Glomerular visceral epithelial cell (primary cell): Measurements from ENCODE around the gene KDM1B.
"Not testable (repeated sequence)": the region's sequence is repeated elsewhere in the genome, so short reads cannot be mapped to it uniquely, and the experiment has no call there.

Experiments
- DNase-seq: peaks from one replicate; pipeline ENCODE4 v3.0.0-alpha.2; 2016; ENCODE audit errors: extremely low spot score

KDM1B gene

DNA sequence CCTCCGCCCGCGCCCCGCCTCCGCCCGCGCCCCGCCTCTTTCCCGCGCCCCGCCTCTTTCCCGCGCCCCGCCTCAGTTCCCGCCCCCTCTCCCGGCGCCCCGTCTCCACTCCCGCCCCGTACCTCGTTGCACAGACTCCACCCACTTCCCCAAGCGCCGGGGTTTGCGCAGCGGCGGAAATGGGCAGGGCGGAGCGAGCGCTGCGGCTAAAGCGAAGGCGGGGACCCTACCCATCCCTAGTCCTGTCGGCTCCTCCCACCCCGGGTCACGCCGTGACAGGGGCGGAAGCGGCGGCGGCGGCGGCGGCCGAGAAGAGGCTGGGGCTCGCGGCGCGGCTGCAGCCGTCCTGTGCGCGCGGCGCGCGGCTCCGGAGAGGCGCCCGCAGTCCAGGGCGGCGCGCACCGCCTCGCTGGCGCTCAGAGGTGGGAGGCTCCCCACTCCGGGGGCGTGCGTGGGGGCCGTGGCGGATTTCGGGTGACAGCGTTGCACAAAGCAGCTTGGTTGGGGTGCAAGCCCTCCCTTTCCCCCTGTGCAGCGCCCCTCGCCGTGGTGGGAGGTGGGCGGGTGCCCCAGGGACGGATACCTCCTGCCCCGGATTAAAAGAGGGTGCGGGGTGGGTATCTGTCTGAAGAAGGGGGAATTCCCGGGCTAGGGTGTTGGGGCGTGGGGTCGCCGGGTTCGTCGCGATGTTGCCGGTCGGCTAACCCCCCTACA, at the start of gene KDM1B:
Gene KDM1B (plus strand): TSS at position 273 of the 714 bp plus-strand sequence. CDS start 4,474 bp downstream, outside the sequence.
- peak; percentile 99 for DNase-seq

- no peak for DNase-seq
These were observed 48.2 kb upstream of the KDM1B start for GRCh38 chr6:18107061-18107460.

- no peak for DNase-seq
These were observed 45.1 kb upstream of the KDM1B start for GRCh38 chr6:18110162-18110561.

DNA sequence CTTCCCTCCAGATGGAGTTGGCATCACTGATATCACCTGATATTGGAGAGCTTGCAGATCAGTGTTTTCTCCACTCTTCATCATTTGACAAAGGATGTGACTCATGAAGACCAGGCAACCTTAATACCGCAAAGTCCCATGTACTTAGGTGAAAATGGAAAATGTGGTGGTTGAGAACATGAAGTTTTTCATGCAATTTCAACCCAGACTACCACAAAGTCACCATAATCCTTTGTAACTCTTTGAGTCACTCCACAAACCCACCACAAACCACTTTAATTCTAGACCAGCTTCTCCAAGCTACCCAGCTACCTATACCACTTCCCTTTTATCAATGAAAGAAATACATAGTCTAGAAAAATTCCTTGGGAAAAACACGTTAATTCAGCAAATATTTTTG, 39.9 kb upstream of the KDM1B start:
- peak; percentile 56 for DNase-seq

- no peak for DNase-seq
These were observed 38.1 kb upstream of the KDM1B start for GRCh38 chr6:18117136-18117535.

DNA sequence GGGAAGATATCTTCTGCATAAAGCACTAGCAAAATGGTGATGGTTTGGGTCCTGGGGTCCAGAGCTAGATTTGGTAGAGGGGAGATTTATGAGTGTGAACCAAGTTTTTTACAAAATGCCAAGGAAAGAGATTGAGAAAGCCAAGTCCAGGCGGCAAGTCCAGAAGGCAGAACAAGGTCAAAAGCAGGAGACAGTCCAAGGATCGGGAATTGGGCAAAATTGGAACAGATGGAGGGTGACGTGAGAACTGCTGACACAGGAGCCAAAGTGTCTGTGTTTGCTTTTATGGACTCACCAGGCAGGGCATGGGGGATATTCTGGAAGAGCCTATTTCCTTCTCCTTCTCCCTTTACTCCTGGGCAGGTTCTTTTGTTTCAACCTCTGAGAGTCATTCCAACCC, 36.9 kb upstream of the KDM1B start:
- DNase-seq, result no peak

GRCh38 chr6:18119236-18119635, 36.0 kb upstream of the KDM1B start:
- DNase-seq, result no peak

- no peak for DNase-seq
These were observed 33.6 kb upstream of the KDM1B start for GRCh38 chr6:18121580-18122127.

DNA sequence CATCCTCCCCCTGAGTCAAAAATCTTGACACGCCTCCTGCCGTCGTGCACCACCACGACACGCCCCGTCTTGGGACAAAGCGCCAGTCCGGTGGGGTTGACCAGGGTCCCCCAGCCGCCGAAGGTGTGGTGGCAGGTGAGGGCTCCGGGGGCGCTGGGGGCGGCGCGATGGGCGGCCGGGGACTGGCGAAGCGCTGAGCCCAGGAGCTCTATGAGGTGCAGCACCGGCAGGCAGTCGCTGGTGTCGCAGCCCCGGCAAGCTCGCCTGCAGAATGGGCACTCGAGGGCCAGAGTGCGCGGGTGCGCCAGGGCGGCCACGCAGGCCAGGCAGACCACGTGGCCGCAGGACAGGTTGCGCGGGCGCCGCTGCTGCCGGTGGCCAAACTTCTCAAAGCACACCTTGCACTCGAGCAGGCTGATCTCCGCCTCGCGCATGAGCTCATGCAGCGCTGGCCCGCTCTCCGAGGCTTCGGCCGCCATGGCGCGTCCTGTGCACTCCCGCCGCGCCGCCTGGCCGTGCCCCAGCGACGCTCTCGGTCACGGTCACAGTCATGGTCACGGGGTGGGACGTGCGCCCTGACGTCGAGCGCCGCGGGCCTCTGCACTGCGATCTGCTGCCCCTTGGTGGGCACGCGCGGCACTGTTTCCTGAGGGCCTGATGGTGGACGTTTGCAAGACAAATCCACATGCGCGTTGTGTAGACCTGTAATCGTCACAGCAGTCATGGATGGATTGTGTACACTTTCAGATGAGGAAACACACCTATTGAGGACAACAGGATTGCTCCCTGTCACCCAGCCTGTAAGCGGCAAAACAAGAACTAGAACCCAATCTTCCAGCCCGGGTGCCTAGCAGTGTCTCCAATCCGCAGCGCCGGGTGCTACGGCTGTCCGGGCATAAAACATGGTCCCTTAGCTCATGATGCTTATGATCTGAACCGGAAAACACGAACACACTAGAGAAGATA, 32.8 kb upstream of the KDM1B start, which contains the start of gene NHLRC1:
Gene NHLRC1 (minus strand): TSS at position 550 of the 966 bp plus-strand sequence. CDS start 71 bp downstream, at position 479.
- peak; percentile 75 for DNase-seq

DNA sequence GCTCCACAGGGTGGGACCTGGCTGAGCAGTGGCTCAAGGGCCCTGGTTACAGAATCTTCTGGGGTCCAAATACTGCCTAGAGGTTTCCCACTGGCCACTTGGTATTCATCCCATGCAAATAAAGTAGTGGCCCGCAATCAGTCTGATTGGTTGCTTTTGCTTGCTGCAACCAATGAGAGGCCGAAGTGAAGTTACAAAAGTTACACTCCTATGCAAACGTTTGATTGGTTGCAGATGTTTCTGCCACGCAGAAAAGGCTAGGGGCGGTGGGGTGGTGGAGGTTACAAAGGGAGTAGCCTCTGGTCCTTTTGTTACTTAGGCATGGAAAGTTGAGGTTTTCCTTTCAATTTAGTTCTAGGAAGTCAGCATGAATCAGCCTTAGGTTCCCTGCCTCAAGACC, 29.1 kb upstream of the KDM1B start:
- DNase-seq, result no peak

DNA sequence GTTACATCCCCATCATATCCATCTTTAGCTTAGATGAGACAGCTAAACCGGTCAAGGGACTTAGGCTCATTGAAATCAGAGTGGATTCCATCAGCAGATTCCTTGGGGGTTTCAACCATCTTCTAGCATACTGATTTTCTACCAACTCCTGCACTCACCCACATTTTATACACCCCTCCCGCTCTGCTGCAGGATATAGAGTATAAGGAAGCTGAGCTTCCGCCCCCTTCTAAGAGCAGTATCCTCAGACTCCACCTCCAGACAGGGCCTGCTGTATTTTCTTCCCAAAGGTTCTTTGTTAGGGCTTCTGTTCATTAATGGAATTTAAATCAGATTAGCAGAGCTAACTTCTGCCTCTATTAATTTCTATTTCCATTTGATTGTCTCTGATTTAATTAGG, 22.9 kb upstream of the KDM1B start:
- no peak for DNase-seq

DNA sequence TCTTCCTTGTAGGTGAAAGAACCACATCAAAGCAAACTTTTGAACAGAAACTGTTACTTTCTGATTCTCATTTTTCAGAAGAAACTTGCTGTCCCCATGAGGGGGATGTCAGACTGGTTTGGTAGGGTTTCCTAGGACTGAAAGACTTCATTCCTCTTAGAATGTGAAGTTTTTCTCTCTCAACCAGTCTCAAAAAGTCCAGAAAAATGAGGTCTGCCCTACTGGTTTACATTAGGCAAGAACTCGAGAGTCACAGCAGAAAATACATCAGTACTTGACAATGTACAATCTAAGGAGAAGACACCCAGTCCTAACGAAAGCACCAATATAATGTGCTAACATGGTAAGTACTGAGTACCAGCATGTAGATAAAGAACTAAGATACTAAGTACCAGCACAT, 20.1 kb upstream of the KDM1B start:
- DNase-seq, result no peak

DNA sequence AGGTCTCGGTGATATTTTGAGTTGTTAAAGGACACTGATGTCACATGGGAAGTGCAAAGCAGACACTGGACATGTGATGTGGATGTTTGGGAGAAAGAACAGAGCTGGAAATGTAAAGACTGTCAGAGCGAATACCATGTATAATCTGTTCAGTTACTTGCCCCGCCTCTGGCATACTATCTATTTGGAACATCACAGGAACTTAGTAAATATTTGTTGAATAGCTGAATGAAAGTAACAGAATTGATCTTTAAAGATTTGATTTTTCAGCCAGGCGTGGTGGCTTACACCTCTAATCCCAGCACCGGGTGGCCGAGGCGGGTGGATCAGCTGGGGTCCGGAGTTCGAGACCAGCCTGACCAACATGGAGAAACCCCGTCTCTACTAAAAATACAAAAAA, 19.0 kb upstream of the KDM1B start:
- no peak for DNase-seq

GRCh38 chr6:18138906-18139305, 16.3 kb upstream of the KDM1B start:
- DNase-seq, result no peak

- no peak for DNase-seq
These were observed 15.1 kb upstream of the KDM1B start for GRCh38 chr6:18139935-18140621.

- DNase-seq, result no peak
These were observed 13.2 kb upstream of the KDM1B start for GRCh38 chr6:18141805-18142590.

DNA sequence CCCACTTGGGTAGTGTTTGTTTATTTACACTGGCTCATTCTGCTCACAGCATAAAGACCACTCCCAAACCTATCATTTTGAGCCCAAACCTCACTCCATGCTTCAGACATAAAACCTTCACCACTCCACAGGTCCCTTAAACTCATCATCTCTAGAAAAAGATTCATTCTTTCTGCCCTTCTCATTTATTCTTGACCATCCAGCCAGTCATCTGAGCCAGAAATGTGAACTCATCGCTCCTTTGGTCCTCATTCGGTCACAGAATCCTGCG, 12.7 kb upstream of the KDM1B start:
- DNase-seq, result no peak

GRCh38 chr6:18147160-18147559, 8.1 kb upstream of the KDM1B start:
- peak; percentile 45 for DNase-seq

- DNase-seq, result peak; percentile 27
These were observed 7.6 kb upstream of the KDM1B start for GRCh38 chr6:18147616-18148015.

GRCh38 chr6:18148304-18149025, 6.8 kb upstream of the KDM1B start:
- DNase-seq, result peak; percentile 91

DNA sequence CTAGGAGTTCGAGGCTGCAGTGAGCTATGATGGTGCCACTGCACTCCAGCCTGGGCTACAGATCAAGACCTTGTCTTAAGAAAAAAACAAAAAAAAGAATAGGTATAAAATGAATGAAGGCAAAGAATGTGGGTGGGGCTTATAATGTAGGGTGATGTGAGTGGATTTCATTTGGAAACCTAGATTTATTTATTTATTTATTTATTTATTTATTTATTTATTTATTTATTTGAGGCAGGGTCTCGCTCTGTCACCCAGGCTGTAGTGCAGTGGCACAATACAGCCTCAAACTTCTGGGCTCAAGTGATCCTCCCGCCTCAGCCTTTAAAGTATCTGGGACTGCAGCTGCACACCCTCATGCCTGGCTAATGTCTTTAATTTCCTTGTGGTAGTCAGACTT, 3.8 kb upstream of the KDM1B start:
- not testable (repeated sequence) for DNase-seq
